NCI-H510A (cell line): ENCODE data around the gene C16orf89.
A peak's percentile ranks its signal among the peaks of the same experiment; 100 is the strongest.

Source experiments
- DNase-seq: peaks from one replicate; lab custom pipeline; 2025; lab: John Stamatoyannopoulos, UW

Gene C16orf89

DNA sequence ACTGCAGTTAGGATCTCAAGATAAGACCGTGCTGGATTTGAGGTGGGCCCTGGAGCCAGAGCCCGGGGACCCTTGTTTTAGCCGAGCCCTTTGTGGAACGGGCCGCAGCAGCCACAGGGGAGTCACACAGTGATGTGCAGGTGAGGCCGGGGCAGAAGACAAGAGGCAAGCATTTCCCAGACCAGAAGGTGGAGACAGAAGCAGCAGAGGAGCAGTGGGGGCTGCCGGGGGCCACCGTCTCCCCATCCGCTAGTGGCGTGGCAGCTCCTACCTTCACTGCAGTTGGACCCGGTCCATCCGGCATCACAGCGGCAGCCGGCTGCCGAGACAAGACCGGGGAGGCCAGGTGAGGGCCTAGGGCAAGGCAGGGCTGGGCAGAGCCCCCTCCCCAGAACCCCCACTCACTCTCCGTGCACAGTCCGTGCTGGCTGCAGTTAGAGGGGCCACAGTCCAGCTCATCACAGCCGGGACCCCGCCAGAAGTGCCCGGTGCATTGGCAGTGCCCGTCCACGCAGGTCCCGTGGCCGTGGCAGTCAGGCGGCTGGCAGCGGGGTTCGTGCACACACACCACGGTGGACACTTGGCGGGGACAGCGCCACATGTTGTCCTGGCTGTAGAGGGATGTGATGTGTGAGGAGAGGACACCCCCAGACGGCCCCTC is 38.1 kb downstream of the C16orf89 start:
- DNase-seq = no peak

GRCh38 chr16:5027086-5027485 is 38.7 kb downstream of the C16orf89 start:
- DNase-seq = no peak

- DNase-seq = no peak
These were observed 39.1 kb downstream of the C16orf89 start for GRCh38 chr16:5026664-5027063.

DNA sequence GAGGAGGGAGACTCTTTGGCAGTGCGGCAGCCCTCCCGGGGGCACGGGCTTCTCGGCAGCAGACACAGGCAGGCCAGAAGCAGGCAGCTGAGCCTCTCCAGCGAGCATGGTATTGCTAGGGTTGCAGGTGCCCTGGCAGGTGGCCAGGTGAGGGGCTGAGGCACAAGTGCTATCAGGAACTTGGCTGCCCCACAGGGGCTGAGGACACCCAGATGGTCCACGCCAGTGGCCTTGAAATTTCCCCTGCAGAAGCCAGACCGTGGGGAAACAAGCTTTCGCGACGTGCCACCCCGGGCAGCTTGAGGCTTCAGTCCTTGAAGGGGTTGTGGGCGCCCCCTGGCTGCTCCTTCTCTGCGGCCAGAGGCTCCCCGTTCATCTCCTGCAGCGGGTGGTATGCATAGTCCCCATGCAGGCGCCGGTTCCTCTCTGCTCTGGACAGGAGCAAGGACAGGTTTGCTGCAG is 40.6 kb downstream of the C16orf89 start:
- no peak for DNase-seq

GRCh38 chr16:5024632-5025031 is 41.1 kb downstream of the C16orf89 start:
- peak; percentile 26 for DNase-seq

- no peak for DNase-seq
These were observed 43.2 kb downstream of the C16orf89 start for GRCh38 chr16:5022521-5022920.

GRCh38 chr16:5020551-5020950 is 45.2 kb downstream of the C16orf89 start:
- DNase-seq = no peak

DNA sequence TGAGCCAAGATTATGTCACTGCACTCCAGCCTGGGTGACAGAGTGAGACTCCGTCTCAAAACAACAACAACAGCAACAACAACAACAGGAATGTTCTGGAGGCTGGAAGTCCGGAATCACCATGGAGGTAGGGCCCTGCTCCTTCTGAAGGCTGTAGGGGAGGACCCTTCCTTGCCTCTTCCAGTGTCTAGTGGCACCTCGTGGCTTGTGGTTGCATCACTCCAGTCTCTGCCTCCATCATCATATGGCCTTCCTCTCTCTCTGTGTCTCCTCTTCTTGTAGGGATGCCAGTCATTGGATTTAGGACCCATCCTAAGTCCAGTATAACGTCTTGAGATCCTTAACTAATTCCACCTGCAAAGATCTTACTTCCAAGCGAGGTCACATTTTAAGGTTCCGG is 46.0 kb downstream of the C16orf89 start:
- no peak for DNase-seq

DNA sequence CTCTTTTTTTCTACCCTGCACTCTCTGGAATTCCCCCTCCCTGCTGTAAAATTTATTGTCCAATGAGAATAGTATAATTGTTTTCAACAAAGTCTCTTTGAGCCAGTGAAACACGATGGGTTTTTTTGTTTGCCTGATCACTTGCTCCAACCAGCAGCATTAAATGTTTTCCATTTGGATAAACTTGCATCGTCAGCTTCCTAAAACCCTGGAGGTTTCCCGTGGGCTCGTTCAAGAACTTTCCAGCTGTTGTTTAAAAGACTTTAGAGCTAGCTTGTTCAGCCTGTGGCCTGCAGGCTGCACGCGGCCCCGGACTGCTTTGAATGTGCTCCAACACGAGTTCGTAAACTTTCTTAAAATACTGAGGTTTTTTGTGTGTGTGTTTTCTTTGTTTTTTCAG is 47.0 kb downstream of the C16orf89 start:
- DNase-seq = no peak

DNA sequence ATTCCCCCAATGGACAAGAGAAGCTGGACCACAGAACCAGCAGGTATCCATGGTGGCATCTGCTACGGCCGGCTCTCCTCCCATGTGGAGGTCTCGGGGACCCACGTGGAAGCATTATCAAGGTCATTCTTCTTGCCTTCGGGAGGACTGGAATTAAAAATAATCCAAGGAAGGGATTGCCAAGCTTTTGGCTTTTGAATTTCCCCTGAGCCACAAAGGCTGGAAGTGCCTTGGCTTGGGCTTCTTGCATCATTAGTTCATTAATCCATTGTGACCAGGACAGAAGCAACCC is 48.1 kb downstream of the C16orf89 start:
- no peak for DNase-seq

DNA sequence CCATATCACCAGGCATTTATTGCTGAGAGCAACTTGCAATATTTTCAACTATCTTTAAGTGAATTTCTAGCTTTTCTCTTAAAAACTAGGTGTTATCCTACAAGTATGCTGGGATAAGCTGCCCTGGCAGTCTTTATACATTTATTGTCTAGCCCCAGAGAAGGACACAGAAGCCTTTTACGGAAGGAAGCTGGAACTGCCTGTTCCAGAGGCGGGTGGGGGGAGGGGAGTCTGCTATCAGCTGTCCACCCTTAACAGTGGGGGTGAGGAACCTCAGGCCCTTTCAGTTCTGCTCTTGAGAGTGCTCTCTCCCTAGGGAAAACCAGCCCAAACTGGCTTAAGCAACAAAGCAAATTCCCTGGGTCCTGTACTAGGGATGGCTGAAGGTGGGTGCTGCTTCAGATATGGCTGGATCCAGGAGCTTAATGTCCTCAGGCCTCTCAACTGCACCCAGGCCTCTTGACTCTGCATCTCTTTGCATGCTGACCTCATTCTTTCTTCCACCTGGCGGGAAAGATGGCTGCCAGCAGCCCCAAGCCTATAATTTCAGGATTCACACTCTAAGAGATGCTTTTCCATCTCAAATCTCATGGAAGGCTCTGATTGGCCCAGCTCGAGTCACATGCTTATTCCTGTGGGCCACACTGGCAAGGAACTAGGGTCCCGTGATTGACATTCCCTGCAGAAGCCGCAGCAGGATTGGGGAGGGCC is 48.6 kb downstream of the C16orf89 start:
- DNase-seq = no peak

DNA sequence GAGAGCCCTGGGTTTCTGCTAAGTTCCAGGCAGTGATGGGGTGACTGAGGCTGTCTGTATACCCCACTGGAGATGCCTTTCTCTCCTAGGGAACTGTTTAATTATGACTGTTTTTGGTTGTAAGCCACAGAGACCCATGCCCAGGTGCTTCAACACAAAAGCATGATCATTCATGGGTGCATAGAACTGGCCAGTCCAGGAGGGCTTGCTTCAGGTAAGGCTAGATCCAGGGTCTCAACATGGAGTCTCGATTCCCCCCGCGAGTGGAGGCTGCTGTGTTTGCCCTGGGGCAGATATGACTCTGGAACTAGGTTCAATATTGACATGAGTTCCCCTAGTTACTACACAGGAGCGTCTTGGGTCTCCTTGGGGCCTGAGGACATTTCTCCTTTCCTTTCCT is 49.9 kb downstream of the C16orf89 start:
- DNase-seq = no peak

DNA sequence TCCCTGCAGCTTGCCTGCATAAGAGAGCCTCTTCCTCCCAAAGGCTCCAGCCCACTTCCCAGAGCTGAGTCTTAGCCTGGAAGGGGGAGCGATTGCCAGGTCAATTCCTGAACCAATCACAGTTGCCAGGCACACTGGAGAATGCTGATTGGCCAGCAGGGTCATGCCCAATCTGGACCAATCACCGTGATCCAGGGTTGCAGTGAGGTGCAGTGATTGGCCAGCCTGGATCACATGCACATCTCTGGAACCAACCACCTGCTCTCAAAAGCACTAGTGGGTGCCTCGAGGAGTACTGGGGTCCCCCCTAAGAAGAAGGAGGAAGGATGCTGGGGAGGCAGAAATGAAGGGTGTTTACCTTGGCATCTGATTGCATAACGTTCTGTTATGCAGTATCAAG is 50.4 kb downstream of the C16orf89 start:
- no peak for DNase-seq

GRCh38 chr16:5012887-5013286 is 52.9 kb downstream of the C16orf89 start:
- no peak for DNase-seq

GRCh38 chr16:5011637-5012036 is 54.1 kb downstream of the C16orf89 start:
- no peak for DNase-seq

GRCh38 chr16:5010576-5011329 is 55.0 kb downstream of the C16orf89 start:
- DNase-seq = no peak

DNA sequence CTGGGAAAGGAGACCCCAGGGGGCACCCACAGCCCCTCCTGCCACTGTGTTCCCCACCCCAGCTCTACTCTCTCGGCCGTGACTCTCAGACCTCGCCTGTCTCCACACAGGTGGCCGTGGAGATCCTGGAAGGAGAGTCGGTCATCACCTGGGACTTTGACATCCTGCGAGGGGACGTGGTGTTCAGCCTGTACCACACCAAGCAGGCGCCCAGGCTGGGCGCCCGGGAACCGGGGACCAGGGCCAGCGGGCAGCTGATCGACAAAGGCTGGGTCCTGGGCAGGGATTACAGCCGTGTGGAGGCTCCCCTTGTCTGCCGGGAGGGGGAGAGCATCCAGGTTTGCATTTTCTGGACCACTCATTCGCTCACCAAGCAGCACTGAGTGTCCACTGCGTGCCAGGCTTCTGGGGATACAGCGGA is 57.4 kb downstream of the C16orf89 start:
- DNase-seq = no peak

- DNase-seq = no peak
These were observed 58.5 kb downstream of the C16orf89 start for GRCh38 chr16:5007256-5007655.

GRCh38 chr16:5006348-5007193 is 59.2 kb downstream of the C16orf89 start:
- no peak for DNase-seq

DNA sequence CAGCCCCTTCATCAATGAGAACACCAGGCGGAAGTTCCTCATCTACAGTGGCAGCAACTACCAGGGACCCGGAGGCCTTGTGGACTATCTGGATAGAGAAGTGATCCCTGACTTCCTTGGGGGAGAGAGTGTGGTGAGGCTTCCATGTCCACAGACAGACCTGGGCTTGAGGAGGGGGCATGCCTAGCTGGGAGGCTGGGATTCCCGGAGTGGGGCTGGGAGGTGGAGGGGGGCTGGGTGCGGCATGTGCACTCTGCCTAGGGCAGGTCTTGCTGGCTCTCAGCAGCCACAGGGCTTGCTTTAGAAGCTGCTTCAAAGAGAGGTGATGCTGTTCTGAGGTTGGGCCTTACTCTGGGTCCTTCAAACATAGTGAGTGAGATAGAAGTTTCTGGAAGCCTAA is 59.8 kb downstream of the C16orf89 start:
- no peak for DNase-seq

- DNase-seq = no peak
These were observed 61.4 kb downstream of the C16orf89 start for GRCh38 chr16:5004311-5004710.

- DNase-seq = no peak
These were observed 61.9 kb downstream of the C16orf89 start for GRCh38 chr16:5003828-5004227.
